Stimulated activated CD4-positive, alpha-beta T cell treated with anti-CD3 and anti-CD28 coated beads, Interleukin-4, amount 100 ng/mL, for 4 hours (primary cell): Measurements from ENCODE around the gene CALB2.

Experiments used
- DNase-seq, 2 experiments: peaks; one replicate each; pipeline ENCODE4 v3.0.0-alpha.2; 2020

The CALB2 gene

DNA sequence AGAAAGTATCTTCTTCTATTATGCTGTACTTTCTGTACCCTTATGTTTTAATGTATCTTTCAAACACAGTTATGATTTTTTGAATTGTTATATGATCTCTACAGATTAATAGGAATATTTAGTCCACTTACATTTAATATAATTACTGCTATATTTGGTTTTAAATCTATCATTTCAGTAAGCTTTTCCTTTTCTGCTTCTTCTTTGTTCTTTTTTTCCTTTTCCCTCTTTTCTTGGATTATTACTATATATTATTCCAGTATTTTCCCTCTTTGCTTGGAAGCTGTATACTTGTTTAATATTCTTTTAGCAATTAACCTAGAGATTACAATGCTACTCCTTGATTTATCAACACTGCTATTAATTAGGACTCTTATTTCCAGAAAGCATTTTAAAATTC is 69.9 kb downstream of the CALB2 start:
- no peak for DNase-seq

DNA sequence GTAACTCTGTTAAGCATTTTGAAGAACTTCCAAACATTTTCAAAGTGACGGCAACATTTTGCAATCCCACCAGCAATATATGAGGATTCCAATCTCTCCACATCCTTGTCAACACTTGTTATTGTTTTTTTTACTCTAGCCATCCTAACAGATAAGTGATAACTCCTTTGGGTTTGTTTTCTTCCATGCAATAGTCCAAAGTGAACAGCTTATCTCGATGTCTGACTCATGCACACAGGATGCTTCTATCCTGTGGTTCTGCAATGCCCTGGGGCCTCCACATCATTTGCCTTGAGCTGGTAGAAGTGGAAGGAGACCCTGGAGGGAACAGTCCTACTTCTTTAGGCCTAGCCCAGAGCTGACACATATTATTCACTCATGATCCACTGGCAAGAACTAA is 70.4 kb downstream of the CALB2 start:
- DNase-seq: no peak

DNA sequence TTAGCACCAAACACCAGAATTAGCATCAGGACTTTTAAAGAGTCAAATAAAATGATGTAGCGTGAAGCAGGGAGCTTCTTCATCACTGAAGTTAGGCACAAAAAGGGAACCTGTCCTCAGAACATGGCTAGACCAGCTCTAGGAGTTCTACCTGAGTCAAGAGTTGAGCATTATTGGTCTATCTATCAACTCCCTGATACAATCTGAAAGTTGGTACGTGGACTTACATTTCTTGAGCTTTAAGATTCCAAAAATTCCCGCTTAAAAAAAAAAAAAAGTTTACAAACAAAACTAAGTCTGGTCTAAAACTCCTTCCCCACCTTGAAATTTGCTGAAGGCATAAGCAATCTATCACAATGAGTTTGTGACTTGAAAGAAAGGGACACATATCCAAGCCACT is 71.1 kb downstream of the CALB2 start:
- DNase-seq: no peak

DNA sequence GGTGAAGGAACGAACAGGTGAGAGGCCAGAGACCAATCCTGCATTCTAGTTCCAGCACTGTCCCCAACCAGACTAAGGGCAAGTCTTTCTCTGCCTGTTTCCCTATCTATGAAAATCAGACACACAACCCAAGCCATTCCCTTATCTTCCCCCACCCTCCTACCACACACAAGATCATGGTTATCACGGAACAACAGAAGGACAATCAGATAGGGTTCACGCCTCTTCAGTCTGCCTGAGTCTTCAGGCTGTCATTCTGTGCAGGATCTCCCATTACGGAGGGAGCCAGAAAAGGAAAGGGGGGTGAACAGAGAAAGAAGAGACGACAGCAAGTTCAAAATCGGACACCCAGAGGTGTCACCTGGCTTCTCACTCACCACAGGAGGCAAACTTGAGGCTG is 72.2 kb downstream of the CALB2 start:
- no peak for DNase-seq

DNA sequence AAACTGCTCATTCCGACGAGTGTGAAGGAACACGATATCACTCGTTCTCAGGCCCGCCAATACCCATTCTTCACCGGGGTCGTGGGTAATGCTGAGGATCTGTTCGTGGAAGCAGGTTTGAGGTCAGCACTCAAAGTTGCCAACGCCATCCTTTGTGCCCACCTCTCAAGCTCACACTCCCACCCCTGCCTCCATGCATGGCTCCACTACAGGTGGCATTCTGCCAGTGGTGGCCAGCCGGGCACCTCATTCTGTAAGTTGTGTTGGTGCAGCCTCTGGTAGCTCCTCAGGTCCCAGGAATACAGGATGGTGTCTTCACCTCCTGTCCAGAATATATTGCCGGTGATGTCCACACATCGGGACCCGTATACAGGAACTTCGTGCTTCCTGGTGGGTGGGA is 72.7 kb downstream of the CALB2 start:
- DNase-seq: no peak

DNA sequence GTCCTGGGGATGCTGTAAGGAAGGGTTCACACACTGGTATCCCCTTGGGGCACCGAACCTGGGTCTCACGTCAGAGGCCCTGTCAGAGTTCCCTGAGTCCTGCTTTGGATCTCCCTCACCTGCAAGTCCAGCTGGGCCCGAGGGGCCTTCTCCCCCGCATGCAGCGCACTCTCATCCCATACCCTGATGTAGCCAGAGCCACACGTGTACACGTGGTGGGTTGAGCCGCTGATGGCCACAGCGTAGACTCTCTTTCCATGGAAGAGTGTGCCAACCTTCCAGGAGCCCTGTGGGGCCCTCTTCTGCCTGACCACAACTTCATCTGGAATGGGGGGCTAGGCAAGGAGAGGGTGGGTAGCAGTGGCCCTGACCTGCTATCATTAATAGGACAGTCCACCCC is 73.5 kb downstream of the CALB2 start:
- no peak for DNase-seq

DNA sequence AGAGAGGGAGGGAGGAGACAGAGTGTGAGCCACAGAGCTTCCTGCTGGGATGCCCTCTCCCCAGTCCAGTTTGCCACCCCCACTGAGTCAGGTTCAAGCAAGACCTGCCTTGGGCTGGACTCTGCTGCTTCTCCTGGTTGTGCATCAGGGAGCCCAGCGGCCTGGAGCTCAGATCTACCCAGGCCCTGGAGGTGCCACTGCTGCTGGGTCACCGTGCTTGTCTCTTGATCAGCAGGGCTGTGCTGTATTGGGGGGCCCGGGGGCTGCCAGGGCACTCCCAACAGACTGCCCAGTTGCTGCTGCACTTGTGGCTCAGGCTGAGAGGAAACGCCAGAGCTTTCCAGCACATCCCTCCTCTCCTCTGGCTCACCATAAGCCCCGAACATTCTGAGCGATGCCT is 74.4 kb downstream of the CALB2 start:
- DNase-seq: no peak

DNA sequence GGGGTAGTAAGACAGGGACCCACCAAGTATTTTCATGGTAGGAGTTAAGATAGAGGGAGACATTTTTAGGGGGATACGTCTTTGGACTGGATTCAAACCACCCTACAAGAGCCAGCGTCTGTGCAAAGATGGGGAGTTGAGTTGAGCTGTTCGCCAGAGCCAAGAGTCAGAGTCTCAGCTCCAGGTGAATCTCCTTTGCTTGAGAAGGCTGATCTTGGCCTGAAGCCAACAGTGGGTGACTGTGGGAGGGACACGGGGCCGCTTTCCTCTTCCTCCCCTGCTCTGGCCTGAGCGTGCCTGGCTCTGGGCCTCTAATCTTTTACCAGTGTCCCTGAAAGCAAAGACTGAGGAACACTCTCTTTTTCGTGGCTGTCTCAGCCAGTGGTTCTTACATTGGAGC is 78.0 kb downstream of the CALB2 start:
- DNase-seq: no peak

DNA sequence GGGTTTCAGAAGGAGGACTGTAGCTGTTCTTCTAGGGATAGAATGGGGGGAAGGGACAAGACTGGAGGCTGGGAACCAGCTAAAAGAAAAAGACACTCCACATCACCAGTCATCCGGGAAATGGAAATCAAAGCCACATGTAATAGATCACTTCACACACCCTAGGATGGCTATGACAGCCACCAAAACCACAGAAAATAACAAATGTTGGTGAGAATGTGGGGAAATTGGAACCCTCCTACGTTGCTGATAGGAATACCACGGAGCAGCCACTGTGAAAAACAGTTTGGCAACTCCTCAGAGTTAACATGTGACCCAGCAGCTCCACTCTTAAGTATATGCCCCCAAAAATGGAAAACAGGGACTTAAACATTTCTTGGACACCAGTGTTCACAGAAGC is 81.0 kb downstream of the CALB2 start:
- DNase-seq: no peak
